ENCODE measurements around the gene RBFOX2. TPM values are rescaled to one million over a fixed set of nuclear protein-coding genes. Genes with fewer than 3 reads are reported as not detected.

RBFOX2 gene
- total RNA-seq, 4 donors from 2014 or later: 46.6 to 82.7 (median 62.1) TPM

- Histone ChIP-seq H3K27ac (no peak overlapping the region), H3K27me3 (no peaks in the 10 kb centered on the region), H3K36me3 (no peaks in the 10 kb centered on the region), H3K9me3 (no peaks in the 10 kb centered on the region), H3K4me1 (peaks cover 22% of the 10 kb centered on the region), H3K4me3 (no peak overlapping the region)
- WGBS: 86% methylated on average over 4 of the region's 4 CpGs
- no peak for DNase-seq (ENCODE audit: low spot score in 2 of 2)
- TF ChIP-seq CTCF (IDR thresholded peaks at IDR 0.05) (no peak), EP300 (IDR thresholded peaks at IDR 0.05) (no peak), POLR2A (IDR thresholded peaks at IDR 0.05) (no peak)
Observed at GRCh38 chr22:35886309-35886708, 142.3 kb downstream of the RBFOX2 start.

- H3K27ac ChIP-seq: no peak overlapping the region
Observed at GRCh38 chr22:35884529-35884928, 144.1 kb downstream of the RBFOX2 start.

GRCh38 chr22:35883031-35883620 is 145.5 kb downstream of the RBFOX2 start:
- TF ChIP-seq EP300 (IDR thresholded peaks at IDR 0.05): no peak
- H3K9me3 ChIP-seq: no peaks in the 10 kb centered on the region
- H3K36me3 ChIP-seq: no peaks in the 10 kb centered on the region
- peaks cover 20% of the 10 kb centered on the region for H3K4me1 ChIP-seq
- WGBS: 73% methylated on average over 5 of the region's 5 CpGs
- no peak overlapping the region for H3K4me3 ChIP-seq
- no peaks in the 10 kb centered on the region for H3K27me3 ChIP-seq
- peak overlapping the region; percentile 32 for H3K27ac ChIP-seq
- no peak for DNase-seq (ENCODE audit: low spot score in 2 of 2)

More at GRCh38 chr22:35884529-35884928, 144.1 kb downstream of the RBFOX2 start:
- no peaks in the 10 kb centered on the region for H3K27me3 ChIP-seq
- DNase-seq (ENCODE audit: low spot score in 2 of 2): no peak
- H3K4me3 ChIP-seq: no peak overlapping the region
- no peaks in the 10 kb centered on the region for H3K36me3 ChIP-seq
- H3K4me1 ChIP-seq: peaks cover 20% of the 10 kb centered on the region
- TF ChIP-seq POLR2A (IDR thresholded peaks at IDR 0.05) (no peak), EP300 (IDR thresholded peaks at IDR 0.05) (no peak), CTCF (IDR thresholded peaks at IDR 0.05) (no peak)
- WGBS: 74% methylated on average over 2 of the region's 2 CpGs
- H3K9me3 ChIP-seq: no peaks in the 10 kb centered on the region

GRCh38 chr22:35882211-35883030 is 146.2 kb downstream of the RBFOX2 start:
- WGBS: 29% methylated on average over 5 of the region's 5 CpGs
- TF ChIP-seq CTCF (IDR thresholded peaks at IDR 0.05) (no peak), EP300 (IDR thresholded peaks at IDR 0.05) (no peak), POLR2A (IDR thresholded peaks at IDR 0.05) (no peak), POLR2AphosphoS5 (IDR thresholded peaks at IDR 0.05) (no peak)
- Histone ChIP-seq H3K27me3 (no peaks in the 10 kb centered on the region), H3K9me3 (no peaks in the 10 kb centered on the region), H3K27ac (peak overlapping the region; percentile 32), H3K4me1 (peaks cover 20% of the 10 kb centered on the region), H3K36me3 (no peaks in the 10 kb centered on the region), H3K4me3 (no peak overlapping the region)
- DNase-seq (ENCODE audit: low spot score in 2 of 2): no peak

GRCh38 chr22:35879351-35879750 is 149.3 kb downstream of the RBFOX2 start:
- 96% methylated on average over 2 of the region's 2 CpGs for WGBS
- H3K4me1 ChIP-seq: peaks cover 20% of the 10 kb centered on the region
- TF ChIP-seq POLR2A (IDR thresholded peaks at IDR 0.05) (no peak), POLR2AphosphoS5 (IDR thresholded peaks at IDR 0.05) (no peak), CTCF (IDR thresholded peaks at IDR 0.05) (no peak), EP300 (IDR thresholded peaks at IDR 0.05) (no peak)

More at GRCh38 chr22:35879351-35879750, 149.3 kb downstream of the RBFOX2 start:
- Histone ChIP-seq H3K4me3 (no peak overlapping the region), H3K27me3 (no peaks in the 10 kb centered on the region), H3K9me3 (no peaks in the 10 kb centered on the region), H3K27ac (no peak overlapping the region), H3K36me3 (no peaks in the 10 kb centered on the region)
- DNase-seq (ENCODE audit: low spot score in 2 of 2): no peak
